Measurements from ENCODE around the gene TCTN1. TPM values are rescaled to one million over a fixed set of nuclear protein-coding genes. Genes with fewer than 3 reads are reported as not detected.

Gene TCTN1
- total and polyA plus RNA-seq, 2 donors (not counting 3 experiments of a cell fraction or from before 2014, with no cell fraction given): 21.1 to 23.3 TPM

DNA sequence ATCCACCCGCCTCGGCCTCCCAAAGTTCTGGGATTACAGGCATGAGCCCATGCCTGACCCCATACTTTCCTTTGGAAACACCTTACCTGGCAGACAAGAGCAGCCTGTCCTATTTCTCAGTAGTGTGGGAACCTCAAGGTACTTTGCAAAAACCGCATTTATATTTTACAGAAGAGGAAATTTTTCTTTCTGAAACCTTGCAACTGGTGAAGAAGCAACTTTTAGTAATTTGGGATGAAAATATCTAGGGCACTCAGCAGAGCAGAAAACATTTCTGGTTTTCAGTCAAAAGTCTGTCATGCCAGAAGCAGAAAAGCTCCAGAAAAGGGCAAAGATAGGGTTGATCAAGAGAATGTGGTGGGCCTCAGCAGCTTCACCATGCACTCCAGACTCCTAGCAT, 53.7 kb downstream of the TCTN1 start:
- BruUV-seq (replicated peaks): no TSS peak
- no peaks in the 10 kb centered on the region for H3K27me3 ChIP-seq (ENCODE audit: control insufficient read depth in 2 of 2, insufficient read depth in 2 of 2, low read length in 2 of 2)

More for the DNA sequence above, 53.7 kb downstream of the TCTN1 start:
- no peaks in the 10 kb centered on the region for H3K4me1 ChIP-seq (ENCODE audit: control insufficient read depth, extremely low read depth, insufficient read depth, low read length)
- H3K27ac ChIP-seq (ENCODE audit: insufficient read depth, low read depth, low read length): no peak overlapping the region
- H3K4me3 ChIP-seq (replicated peaks in 1 of 3; ENCODE audit: insufficient read depth in 1 of 3, low read depth in 1 of 3, low read length in 3 of 3): no peak overlapping the region
- H3K9ac ChIP-seq (replicated peaks; ENCODE audit: extremely low read depth, insufficient read depth, low read length): no peak overlapping the region
- FAIRE-seq (no peak), DNase-seq (ENCODE audit: low read depth, low spot score) (no peak)
- TF ChIP-seq, protein P1, sequence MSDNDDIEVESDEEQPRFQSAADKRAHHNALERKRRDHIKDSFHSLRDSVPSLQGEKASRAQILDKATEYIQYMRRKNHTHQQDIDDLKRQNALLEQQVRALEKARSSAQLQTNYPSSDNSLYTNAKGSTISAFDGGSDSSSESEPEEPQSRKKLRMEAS (IDR thresholded peaks at IDR 0.05; ENCODE audit: insufficient read depth, insufficient read length): no peak
- no peak for TF ChIP-seq JUN (IDR thresholded peaks at IDR 0.05; ENCODE audit: borderline replicate concordance, insufficient read depth, insufficient read length, low read depth)
- no peak for TF ChIP-seq GATA2 (IDR thresholded peaks at IDR 0.05; ENCODE audit: insufficient read depth, insufficient read length, low read depth, low read length)
- TF ChIP-seq, protein P2, sequence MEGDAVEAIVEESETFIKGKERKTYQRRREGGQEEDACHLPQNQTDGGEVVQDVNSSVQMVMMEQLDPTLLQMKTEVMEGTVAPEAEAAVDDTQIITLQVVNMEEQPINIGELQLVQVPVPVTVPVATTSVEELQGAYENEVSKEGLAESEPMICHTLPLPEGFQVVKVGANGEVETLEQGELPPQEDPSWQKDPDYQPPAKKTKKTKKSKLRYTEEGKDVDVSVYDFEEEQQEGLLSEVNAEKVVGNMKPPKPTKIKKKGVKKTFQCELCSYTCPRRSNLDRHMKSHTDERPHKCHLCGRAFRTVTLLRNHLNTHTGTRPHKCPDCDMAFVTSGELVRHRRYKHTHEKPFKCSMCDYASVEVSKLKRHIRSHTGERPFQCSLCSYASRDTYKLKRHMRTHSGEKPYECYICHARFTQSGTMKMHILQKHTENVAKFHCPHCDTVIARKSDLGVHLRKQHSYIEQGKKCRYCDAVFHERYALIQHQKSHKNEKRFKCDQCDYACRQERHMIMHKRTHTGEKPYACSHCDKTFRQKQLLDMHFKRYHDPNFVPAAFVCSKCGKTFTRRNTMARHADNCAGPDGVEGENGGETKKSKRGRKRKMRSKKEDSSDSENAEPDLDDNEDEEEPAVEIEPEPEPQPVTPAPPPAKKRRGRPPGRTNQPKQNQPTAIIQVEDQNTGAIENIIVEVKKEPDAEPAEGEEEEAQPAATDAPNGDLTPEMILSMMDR (IDR thresholded peaks at IDR 0.05; ENCODE audit: extremely low read depth in 1 of 2, insufficient read depth in 1 of 2, low read depth in 1 of 2, low read length in 2 of 2): no peak
- no peak for TF ChIP-seq EZH2 (IDR thresholded peaks at IDR 0.05; ENCODE audit: borderline replicate concordance, low read depth, low read length, severe bottlenecking)
- no peak for TF ChIP-seq FOS (IDR thresholded peaks at IDR 0.05; ENCODE audit: borderline replicate concordance, insufficient read depth, low read length)
- no peak for TF ChIP-seq POLR2AphosphoS5 (IDR thresholded peaks at IDR 0.05; ENCODE audit: insufficient read depth, low read depth, low read length)
- no peaks in the 10 kb centered on the region for H3K36me3 ChIP-seq (ENCODE audit: control insufficient read depth in 2 of 2, extremely low read depth in 1 of 2, insufficient read depth in 2 of 2, low read length in 2 of 2)
- POLR2A ChIA-PET: no interaction called here
- intact Hi-C loops (cut with micrococcal nuclease) (no loop called here), dilution Hi-C loops (cut with MboI; ENCODE audit: extremely low pct_ligation_motif_present, low sequenced_read_pairs) (no loop called here)
- H3K79me2 ChIP-seq (ENCODE audit: control insufficient read depth, insufficient read depth, low read length): no peaks in the 10 kb centered on the region
- H3K9me3 ChIP-seq (replicated peaks; ENCODE audit: control insufficient read depth, insufficient read depth, low read length): no peaks in the 10 kb centered on the region
- no peaks in the 10 kb centered on the region for H4K20me1 ChIP-seq (replicated peaks; ENCODE audit: control insufficient read depth, extremely low read depth, insufficient read depth, low read length)
- H3K9me1 ChIP-seq (replicated peaks; ENCODE audit: control insufficient read depth, extremely low read depth, insufficient read depth, low read length): no peaks in the 10 kb centered on the region
- no peak overlapping the region for H3K4me2 ChIP-seq (ENCODE audit: insufficient read depth, low read length)
- H2AFZ ChIP-seq (ENCODE audit: low read depth, low read length): no peak overlapping the region
- CTCF ChIA-PET: no interaction called here
